ENCODE results near the gene AGPAT1.

DNA sequence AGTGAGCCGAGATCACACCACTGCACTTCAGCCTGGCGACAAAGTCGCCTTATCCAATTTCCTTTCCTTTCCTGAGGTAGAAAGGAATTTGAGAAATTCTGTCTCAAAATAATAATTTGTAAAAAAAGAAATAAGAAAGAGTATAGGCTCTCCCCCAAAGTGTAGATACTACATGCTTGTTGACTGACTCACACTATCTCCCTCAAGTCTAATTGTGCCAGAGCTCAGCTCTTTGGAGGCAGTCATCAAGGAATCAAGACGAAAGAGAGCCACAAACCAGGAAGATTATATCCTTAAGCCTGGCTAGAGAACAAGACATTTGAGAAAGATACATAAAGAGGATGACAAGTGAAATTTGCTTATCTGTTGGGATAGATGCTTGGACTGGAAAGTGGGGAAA is 42.1 kb downstream of the AGPAT1 start:
- TF ChIP-seq CTCF (optimal IDR thresholded peaks at IDR 0.05 in 1 of 3, IDR thresholded peaks at IDR 0.05 in 1 of 3, conservative IDR thresholded peaks at IDR 0.05 in 1 of 3; ENCODE audit: extremely low read depth in 1 of 3, insufficient read depth in 2 of 3, low read length in 3 of 3) (no peak), EZH2 (IDR thresholded peaks at IDR 0.05; ENCODE audit: low read length) (no peak)

All from keratinocyte (primary cell).